ENCODE measurements around the gene TNFRSF19. TPM values are rescaled to one million over a fixed set of nuclear protein-coding genes. Genes with fewer than 3 reads are reported as not detected.

Gene TNFRSF19
- total and polyA plus RNA-seq, 2 of the 8 experiments (the other 6 are each of a cell fraction or from before 2014, with no cell fraction given) = 0.50 to 0.95 TPM

DNA sequence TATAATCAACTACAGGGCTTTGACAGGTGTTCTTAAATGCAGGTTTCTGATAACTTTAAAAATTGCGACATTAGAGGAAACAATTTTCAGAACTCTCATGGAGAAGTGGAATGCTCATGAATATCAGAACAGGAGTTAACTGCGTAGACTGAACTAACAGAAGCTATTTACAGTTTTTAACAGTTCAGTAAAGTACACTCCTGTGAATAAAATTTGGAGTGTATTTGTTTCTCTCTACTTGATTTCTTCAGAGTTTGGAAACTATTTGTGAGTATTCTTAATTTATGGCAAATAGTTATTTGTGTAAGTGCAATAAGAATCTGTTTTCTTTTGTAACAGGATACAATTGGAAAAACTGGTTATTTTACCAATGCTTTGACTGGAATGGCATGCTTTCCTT is 114.4 kb downstream of the TNFRSF19 start (continued):
- TF ChIP-seq SIN3A (conservative IDR thresholded peaks at IDR 0.05 in 1 of 2, IDR thresholded peaks at IDR 0.05 in 1 of 2; ENCODE audit: low read depth in 1 of 2, low read length in 2 of 2) (no peak), KDM4A (IDR thresholded peaks at IDR 0.05; ENCODE audit: low read depth, low read length, severe bottlenecking) (no peak), TBP (IDR thresholded peaks at IDR 0.05; ENCODE audit: low read depth, low read length) (no peak), EGR1 (IDR thresholded peaks at IDR 0.05; ENCODE audit: borderline replicate concordance, low read depth, low read length) (no peak), RAD21 (IDR thresholded peaks at IDR 0.05 in 1 of 2, conservative IDR thresholded peaks at IDR 0.05 in 1 of 2; ENCODE audit: low read depth in 2 of 2, low read length in 2 of 2) (no peak), ZNF274 (IDR thresholded peaks at IDR 0.05; ENCODE audit: borderline replicate concordance, extremely low read depth, low read length) (no peak)
